ENCODE data around the gene ATP5MG. TPM values are rescaled to one million over a fixed set of nuclear protein-coding genes. Genes with fewer than 3 reads are reported as not detected.

Gene ATP5MG
- total and polyA plus RNA-seq, 2 of the 8 experiments (the other 6 are each of a cell fraction or from before 2014, with no cell fraction given): 237 to 464 TPM

DNA sequence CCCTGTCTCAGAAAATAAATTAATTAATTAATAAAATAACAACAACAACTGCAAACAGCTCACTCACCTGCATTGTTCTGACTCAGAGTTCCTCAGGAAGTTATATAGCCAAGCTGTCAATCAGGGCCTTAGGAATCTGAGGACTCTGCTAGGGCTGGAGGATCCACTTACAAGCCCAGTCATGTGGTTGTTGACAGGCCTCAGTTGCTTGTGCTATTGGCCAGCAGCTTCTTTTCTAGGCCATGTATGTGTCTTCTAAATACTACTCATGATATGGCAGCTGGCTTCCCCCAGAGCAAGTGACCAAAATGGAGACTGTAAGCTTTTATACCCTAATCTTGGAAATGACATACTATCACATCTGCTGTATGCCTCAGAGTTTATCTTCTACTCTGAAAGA, 20.8 kb upstream of the ATP5MG start (continued):
- TF ChIP-seq, protein P1, sequence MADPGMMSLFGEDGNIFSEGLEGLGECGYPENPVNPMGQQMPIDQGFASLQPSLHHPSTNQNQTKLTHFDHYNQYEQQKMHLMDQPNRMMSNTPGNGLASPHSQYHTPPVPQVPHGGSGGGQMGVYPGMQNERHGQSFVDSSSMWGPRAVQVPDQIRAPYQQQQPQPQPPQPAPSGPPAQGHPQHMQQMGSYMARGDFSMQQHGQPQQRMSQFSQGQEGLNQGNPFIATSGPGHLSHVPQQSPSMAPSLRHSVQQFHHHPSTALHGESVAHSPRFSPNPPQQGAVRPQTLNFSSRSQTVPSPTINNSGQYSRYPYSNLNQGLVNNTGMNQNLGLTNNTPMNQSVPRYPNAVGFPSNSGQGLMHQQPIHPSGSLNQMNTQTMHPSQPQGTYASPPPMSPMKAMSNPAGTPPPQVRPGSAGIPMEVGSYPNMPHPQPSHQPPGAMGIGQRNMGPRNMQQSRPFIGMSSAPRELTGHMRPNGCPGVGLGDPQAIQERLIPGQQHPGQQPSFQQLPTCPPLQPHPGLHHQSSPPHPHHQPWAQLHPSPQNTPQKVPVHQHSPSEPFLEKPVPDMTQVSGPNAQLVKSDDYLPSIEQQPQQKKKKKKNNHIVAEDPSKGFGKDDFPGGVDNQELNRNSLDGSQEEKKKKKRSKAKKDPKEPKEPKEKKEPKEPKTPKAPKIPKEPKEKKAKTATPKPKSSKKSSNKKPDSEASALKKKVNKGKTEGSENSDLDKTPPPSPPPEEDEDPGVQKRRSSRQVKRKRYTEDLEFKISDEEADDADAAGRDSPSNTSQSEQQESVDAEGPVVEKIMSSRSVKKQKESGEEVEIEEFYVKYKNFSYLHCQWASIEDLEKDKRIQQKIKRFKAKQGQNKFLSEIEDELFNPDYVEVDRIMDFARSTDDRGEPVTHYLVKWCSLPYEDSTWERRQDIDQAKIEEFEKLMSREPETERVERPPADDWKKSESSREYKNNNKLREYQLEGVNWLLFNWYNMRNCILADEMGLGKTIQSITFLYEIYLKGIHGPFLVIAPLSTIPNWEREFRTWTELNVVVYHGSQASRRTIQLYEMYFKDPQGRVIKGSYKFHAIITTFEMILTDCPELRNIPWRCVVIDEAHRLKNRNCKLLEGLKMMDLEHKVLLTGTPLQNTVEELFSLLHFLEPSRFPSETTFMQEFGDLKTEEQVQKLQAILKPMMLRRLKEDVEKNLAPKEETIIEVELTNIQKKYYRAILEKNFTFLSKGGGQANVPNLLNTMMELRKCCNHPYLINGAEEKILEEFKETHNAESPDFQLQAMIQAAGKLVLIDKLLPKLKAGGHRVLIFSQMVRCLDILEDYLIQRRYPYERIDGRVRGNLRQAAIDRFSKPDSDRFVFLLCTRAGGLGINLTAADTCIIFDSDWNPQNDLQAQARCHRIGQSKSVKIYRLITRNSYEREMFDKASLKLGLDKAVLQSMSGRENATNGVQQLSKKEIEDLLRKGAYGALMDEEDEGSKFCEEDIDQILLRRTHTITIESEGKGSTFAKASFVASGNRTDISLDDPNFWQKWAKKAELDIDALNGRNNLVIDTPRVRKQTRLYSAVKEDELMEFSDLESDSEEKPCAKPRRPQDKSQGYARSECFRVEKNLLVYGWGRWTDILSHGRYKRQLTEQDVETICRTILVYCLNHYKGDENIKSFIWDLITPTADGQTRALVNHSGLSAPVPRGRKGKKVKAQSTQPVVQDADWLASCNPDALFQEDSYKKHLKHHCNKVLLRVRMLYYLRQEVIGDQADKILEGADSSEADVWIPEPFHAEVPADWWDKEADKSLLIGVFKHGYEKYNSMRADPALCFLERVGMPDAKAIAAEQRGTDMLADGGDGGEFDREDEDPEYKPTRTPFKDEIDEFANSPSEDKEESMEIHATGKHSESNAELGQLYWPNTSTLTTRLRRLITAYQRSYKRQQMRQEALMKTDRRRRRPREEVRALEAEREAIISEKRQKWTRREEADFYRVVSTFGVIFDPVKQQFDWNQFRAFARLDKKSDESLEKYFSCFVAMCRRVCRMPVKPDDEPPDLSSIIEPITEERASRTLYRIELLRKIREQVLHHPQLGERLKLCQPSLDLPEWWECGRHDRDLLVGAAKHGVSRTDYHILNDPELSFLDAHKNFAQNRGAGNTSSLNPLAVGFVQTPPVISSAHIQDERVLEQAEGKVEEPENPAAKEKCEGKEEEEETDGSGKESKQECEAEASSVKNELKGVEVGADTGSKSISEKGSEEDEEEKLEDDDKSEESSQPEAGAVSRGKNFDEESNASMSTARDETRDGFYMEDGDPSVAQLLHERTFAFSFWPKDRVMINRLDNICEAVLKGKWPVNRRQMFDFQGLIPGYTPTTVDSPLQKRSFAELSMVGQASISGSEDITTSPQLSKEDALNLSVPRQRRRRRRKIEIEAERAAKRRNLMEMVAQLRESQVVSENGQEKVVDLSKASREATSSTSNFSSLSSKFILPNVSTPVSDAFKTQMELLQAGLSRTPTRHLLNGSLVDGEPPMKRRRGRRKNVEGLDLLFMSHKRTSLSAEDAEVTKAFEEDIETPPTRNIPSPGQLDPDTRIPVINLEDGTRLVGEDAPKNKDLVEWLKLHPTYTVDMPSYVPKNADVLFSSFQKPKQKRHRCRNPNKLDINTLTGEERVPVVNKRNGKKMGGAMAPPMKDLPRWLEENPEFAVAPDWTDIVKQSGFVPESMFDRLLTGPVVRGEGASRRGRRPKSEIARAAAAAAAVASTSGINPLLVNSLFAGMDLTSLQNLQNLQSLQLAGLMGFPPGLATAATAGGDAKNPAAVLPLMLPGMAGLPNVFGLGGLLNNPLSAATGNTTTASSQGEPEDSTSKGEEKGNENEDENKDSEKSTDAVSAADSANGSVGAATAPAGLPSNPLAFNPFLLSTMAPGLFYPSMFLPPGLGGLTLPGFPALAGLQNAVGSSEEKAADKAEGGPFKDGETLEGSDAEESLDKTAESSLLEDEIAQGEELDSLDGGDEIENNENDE (IDR thresholded peaks at IDR 0.05; ENCODE audit: insufficient replicate concordance, low read length): no peak
- TF ChIP-seq SP1 (IDR thresholded peaks at IDR 0.05; ENCODE audit: low read depth, low read length) (no peak), NANOG (IDR thresholded peaks at IDR 0.05; ENCODE audit: insufficient read depth, low read depth, low read length, poor library complexity, severe bottlenecking) (no peak), GTF2F1 (IDR thresholded peaks at IDR 0.05; ENCODE audit: borderline replicate concordance, low read depth, low read length) (no peak), POLR2AphosphoS5 (IDR thresholded peaks at IDR 0.05; ENCODE audit: low read depth, low read length) (no peak), GABPA (IDR thresholded peaks at IDR 0.05; ENCODE audit: borderline replicate concordance, insufficient read depth, low read length) (no peak), KDM1A (IDR thresholded peaks at IDR 0.05; ENCODE audit: borderline replicate concordance, low read length) (no peak)
- TF ChIP-seq, protein P2, sequence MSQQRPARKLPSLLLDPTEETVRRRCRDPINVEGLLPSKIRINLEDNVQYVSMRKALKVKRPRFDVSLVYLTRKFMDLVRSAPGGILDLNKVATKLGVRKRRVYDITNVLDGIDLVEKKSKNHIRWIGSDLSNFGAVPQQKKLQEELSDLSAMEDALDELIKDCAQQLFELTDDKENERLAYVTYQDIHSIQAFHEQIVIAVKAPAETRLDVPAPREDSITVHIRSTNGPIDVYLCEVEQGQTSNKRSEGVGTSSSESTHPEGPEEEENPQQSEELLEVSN (IDR thresholded peaks at IDR 0.05): no peak
